Lower leg skin (tissue), 4 donors: Measurements from ENCODE around the gene NLRP6. TPM values are rescaled to one million over a fixed set of nuclear protein-coding genes. Genes with fewer than 3 reads are reported as not detected.

Experiments
- DNase-seq, 2 donors: peaks; one replicate each; pipeline ENCODE4 v3.0.0-alpha.2; 2019; ENCODE audit warnings: low spot score in 2 of 2
- H3K4me3 ChIP-seq: fragments of 200-600 bp; sonication (generic); 2 replicates; pipeline ENCODE4 v1.5.1; 2017; ENCODE audit warnings: mild to moderate bottlenecking, low read depth; ENCODE audit not compliant: poor library complexity, severe bottlenecking
- POLR2A ChIP-seq, 2 donors: fragments of 450-650 bp; IDR thresholded peaks; one replicate each; pipeline ENCODE4 v1.6.1; 2016 to 2017; ENCODE audit warnings: antibody characterized with exemption in 2 of 2, mild to moderate bottlenecking in 1 of 2, moderate library complexity in 1 of 2
- WGBS, 2 donors: methylation state at CpG; one replicate each; pipeline ENCODE4 v1.1.5; 2018; 5-methylcytosine and 5-hydroxymethylcytosine counted together
- intact Hi-C: fragments of 100-400 bp; cut with DNase I; formaldehyde crosslinking; loops from one replicate; pipeline ENCODE4 v1.15.0; 2023; ENCODE audit warnings: low total_unique reads
- total RNA-seq, 4 donors: library from RNA; depleted of rRNA; stranded (reverse); fragments of >200 nt; gene quantifications; one replicate each; pipeline ENCODE4 v1.1.0, GENCODE V29; 2016
- TF ChIP-seq, protein P1 (sequence below), 3 donors: fragments of 450-650 bp; IDR thresholded peaks; one replicate each; pipeline ENCODE4 v1.5.1; 2016; ENCODE audit warnings: antibody characterized with exemption in 3 of 3, mild to moderate bottlenecking in 3 of 3, moderate library complexity in 2 of 3

Gene NLRP6
- total RNA-seq, 4 donors from 2014 or later: 0.25 to 0.32 (median 0.27) TPM; not detected in 1

DNA sequence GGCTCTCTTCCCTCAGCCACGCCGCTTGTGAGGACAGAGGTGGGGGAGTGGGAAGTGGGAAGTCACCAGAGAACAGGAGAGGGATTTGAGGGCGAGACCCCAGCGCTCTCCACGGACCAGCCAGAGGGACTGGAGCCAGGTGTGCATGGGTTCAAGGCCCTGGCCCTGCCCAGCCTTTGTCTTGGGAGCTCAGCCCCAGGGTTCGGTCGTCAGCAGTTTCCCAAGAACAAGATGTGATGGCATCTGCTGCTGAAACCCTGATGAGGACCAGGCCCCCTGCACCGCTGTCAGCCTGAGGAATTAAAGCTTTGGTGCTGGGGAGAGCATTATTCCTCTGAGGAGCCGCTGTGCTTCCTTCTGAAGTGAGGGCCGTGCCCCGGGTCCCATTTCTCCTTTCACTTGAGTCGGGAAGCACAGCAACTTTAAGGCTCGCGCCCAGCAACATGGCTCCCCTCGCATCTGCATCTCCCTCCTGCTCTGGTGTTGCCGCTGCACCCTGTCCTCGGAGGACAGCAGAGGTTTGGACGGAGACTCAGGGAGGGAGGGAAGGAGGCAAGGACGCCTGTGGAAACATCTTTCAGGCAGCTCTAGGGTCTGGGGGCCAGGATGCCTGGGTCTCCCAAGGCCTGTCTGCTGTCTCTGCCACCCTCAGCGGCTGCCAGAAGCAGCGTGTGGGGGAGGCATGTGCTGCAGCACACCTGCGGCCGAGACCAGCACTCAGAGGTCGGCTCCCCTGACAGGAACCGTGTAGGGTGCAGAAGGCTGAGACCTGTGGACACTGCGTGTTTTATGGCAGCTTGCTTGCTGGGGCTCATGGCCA is 17.4 kb downstream of the NLRP6 start:
- H3K4me3 ChIP-seq: no peak overlapping the region
- intact Hi-C loops: no loop called here
- TF ChIP-seq POLR2A (IDR thresholded peaks at IDR 0.05): no peak
- TF ChIP-seq, protein P1, sequence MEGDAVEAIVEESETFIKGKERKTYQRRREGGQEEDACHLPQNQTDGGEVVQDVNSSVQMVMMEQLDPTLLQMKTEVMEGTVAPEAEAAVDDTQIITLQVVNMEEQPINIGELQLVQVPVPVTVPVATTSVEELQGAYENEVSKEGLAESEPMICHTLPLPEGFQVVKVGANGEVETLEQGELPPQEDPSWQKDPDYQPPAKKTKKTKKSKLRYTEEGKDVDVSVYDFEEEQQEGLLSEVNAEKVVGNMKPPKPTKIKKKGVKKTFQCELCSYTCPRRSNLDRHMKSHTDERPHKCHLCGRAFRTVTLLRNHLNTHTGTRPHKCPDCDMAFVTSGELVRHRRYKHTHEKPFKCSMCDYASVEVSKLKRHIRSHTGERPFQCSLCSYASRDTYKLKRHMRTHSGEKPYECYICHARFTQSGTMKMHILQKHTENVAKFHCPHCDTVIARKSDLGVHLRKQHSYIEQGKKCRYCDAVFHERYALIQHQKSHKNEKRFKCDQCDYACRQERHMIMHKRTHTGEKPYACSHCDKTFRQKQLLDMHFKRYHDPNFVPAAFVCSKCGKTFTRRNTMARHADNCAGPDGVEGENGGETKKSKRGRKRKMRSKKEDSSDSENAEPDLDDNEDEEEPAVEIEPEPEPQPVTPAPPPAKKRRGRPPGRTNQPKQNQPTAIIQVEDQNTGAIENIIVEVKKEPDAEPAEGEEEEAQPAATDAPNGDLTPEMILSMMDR (IDR thresholded peaks at IDR 0.05): no peak
- peak in 1 of 2 donors; percentile 75 for DNase-seq
- 80 to 82% methylated on average over 23 to 26 of the region's 26 CpGs for WGBS, 2 donors

DNA sequence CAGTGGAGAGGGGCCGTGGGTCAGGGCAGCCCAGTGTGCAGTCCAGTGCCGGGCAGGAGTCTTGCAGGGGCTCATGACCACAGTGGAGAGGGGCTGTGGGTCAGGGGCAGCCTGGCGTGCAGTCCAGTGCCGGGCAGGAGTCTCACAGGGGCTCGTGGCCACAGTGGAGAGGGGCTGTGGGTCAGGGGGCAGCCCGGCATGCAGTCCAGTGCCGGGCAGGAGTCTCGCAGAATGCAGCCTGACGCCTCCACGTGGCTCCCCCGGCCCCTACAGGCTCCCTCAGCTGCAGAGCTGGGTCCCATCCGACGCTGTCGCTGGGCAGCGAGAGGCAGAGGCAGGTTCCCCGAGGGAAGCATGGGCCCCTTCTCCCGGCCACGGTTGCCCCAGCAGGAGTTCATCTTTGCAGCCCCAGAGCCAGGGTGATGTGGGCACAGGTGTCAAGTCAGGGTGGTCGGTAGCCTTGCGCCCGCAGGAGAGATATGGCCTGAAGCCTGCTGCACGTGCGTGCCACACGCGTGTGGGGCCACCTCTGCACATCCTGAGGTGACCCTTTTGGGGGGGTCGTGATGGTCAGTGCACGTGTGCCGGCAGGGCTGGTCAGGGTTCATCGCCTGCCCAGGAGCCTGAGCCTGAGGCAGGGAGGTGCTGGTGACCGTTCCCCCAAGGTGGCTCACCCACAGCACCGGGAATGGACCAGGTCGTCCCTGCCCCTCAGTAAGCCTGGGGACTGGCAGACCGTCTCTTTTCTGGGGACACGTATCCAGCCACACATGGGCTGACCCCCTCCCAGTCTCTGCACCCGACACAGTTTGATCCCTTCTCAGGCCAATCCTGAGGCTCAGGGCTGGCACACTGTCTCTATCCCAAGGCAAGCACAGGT is 18.2 kb downstream of the NLRP6 start:
- no peak overlapping the region for H3K4me3 ChIP-seq
- 80 to 82% methylated on average over 31 to 32 of the region's 35 CpGs for WGBS, 2 donors
- TF ChIP-seq POLR2A (IDR thresholded peaks at IDR 0.05): no peak
- TF ChIP-seq, protein P1 (IDR thresholded peaks at IDR 0.05): no peak
- intact Hi-C loops: no loop called here
- DNase-seq: peak in 1 of 2 donors; percentile 82

DNA sequence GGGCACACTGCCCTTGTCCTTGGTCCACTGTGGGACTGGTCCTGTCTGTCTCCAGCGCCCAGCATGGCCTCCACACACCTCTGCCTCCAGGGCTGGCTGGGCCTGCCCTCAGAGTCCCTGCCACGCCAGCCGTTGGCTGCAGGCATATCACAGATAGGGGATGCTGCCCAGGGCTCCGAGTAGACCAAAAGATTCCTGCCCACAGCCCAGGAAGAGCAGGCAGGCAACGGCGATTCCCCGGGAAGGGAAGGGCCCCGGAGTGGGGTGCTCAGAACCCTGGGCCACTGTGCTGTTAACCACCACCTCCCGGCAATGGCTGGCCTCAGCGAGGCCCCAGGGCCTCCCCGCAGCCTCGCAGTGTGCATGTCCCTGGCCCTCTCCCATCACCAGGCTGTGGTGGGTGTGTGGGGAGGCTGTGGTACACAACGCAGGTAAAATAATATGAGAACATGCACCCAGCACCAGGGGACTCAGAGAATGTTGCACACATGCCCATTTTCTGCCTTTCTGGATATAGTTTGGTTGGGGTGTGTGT is 18.9 kb downstream of the NLRP6 start:
- DNase-seq: peak in 1 of 2 donors; percentile 82
- 62 to 83% methylated on average over 3 to 13 of the region's 13 CpGs for WGBS, 2 donors
- H3K4me3 ChIP-seq: no peak overlapping the region
- intact Hi-C loops: no loop called here
- TF ChIP-seq, protein P1 (IDR thresholded peaks at IDR 0.05): no peak
- TF ChIP-seq POLR2A (IDR thresholded peaks at IDR 0.05): no peak

DNA sequence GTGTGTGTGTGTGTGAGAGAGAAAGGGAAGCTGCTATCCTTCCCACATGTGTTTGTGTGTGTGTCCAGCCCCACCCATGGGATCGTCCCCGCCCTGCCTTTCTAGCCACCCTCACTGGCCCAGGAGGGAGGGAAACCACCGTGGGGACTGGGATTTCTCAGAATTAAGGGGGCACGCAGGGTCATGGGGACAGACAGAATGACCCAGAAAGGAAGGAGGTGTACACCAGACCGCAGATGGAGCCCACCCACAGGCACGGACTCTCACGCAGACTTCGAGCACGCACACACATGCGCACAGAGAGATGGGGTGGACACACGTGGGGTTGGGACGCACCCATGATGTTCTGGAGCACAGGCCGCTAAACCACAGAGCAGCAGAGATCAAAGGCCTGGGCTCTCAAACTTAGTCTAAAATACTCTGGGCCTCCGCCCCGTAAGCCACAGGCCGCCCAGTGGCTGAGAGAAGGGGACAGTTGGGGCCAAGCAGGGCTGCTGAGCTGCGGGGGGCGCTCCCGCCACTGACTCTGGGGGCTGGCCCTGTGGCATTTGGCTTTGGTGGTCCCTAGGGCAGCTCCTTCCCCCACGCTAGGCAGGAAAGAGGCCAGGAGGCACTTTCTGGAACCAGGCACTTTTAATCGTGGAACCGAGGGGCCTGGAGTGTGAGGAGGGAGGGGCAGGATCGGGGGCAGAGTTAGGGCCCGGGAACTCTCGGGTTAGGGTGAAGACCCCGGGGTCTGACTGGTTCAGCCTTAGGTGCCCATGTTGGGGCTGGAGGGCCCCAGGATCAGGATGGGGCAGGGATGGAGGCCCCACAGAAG is 19.6 kb downstream of the NLRP6 start:
- DNase-seq: peak in 1 of 2 donors; percentile 92
- no peak for TF ChIP-seq POLR2A (IDR thresholded peaks at IDR 0.05)
- TF ChIP-seq, protein P1 (IDR thresholded peaks at IDR 0.05): no peak
- intact Hi-C loops: no loop called here
- WGBS, 2 donors: 39 to 50% methylated on average over 26 of the region's 26 CpGs
- no peak overlapping the region for H3K4me3 ChIP-seq

DNA sequence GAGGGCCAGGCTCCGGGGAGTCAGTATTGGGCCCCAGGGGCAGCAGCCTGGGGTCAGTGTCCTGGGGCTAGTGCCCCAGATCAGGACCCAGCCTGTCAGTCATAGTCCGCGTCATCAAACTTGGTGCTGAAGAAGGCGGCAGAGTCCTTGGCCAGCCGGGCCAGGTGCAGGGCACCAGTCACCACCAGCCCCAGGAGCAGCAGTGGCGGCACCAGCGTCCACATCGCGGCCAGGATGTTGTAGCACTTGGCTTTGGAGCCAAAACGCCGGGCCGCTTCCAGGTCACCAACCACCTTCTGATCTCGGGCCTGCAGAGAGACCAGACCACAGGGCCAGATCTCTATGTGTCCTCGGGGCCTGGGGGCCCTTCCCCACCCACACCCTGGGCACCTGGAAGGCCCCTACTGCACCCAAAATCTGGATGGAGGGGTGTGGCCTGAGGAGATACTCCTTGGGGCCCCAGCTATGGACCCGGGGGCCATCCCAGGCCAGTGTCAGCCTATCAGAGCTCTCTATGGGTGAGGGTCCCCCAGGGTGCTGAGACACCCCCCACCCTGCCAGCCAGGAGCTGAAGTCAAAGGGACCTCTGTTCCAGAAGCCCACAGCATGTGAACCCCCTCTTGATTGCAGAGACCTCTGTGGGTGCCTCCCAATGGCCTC is 20.3 kb downstream of the NLRP6 start:
- intact Hi-C loops: no loop called here
- WGBS, 2 donors: 69 to 72% methylated on average over 11 to 12 of the region's 15 CpGs

More for the DNA sequence above, 20.3 kb downstream of the NLRP6 start:
- no peak overlapping the region for H3K4me3 ChIP-seq
- DNase-seq: peak in 1 of 2 donors; percentile 87
- TF ChIP-seq, protein P1 (IDR thresholded peaks at IDR 0.05): no peak
